HG02759 (cell line): ENCODE measurements around the gene ZNF512.
"Not testable (repeated sequence)": the region's sequence is repeated elsewhere in the genome, so short reads cannot be mapped to it uniquely, and the experiment has no call there.

Experiments
- ATAC-seq: cut with Tn5 transposase; IDR thresholded peaks from one replicate; pipeline ENCODE4 v1.9.1; 2021; ENCODE audit warnings: mild to moderate bottlenecking, moderate library complexity; ENCODE audit not compliant: unreplicated experiment

Gene ZNF512

DNA sequence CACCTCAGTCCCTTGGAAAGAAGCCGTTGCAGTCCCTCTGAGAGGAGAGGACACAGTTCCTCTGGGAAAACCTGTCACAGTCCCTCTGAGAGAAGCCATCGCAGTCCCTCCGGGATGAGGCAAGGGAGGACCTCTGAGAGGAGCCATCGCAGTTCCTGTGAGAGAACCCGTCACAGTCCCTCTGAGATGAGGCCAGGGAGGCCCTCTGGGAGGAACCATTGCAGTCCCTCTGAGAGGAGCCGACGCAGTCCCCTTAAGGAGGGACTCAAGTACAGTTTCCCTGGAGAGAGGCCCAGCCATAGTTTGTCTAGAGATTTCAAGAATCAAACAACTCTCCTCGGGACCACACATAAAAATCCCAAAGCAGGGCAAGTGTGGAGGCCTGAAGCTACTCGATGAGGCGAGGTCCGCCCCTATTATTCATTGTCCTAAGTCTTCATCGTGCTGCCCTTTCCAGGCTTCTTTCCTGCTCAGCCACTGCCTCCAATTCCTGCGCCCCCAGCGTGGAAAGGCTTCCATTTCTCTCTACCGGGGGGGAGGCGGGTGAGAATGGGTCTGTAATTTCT, 630 bp upstream of the ZNF512 start:
- ATAC-seq, result no peak

DNA sequence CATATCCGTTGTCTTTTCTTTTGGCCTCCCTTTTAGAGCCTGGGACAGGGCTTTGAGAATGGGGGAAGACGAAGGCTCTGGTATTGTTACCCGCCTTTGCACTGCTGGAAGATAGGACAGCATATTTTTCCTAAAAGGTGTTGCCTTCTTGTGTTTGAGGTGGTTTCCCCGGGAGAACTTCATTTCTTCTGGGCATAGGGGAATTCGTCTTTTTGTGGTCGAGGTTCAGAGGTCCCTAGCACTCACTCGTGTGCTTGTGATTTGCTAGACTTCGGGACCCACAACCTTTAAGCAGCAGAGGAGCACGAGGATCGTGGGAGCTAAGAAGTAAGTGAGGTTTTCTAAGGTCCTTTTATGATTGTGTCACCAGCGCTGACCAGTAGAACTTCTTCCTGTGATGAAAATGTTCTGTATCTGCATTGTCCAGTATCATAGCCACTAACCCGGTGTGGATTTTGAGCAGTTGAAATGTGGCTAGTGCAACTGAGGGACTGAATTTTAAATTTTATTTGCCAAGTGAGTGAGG, 611 bp downstream of the ZNF512 start:
- ATAC-seq, result no peak

DNA sequence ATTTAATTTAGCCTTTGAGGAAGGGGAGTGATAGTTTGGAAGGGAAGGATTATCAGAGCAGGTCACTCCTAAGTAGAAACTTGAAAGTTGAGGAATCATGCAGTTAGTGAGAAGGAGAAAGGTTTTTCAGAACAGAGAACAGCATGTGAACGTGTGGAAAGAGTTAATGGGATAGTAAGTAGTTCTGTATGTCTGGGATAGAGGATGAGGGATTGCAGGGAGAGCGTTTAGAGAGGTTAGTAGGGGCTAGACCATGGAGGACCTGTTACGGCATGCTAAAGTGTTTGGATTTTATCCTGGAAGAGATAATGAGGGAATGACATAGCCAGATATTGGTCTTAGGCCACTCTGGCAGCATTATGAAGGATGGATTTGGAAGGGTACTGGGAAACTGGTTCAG, 1.8 kb downstream of the ZNF512 start:
- ATAC-seq, result no peak

DNA sequence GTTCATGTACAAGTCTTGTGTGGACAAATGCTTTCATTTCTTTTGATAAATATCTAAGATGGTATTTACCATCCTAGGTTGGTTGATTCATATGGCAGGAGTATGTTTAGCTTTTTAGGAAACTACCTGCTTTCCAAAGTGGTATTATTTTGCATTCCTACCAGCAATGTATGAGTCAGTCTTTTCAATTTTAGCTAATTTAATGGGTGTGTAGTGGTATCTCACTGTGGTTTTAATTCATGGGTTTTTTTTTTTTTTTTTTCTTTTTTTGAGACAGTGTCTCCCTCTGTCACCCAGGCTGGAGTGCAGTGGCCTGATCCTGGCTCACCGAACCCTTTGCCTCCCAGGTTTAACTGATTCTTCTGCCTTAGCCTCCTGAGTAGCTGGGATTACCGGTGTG, 4.2 kb downstream of the ZNF512 start:
- no peak for ATAC-seq

- no peak for ATAC-seq
These were observed 5.5 kb downstream of the ZNF512 start for GRCh38 chr2:27588308-27588707.

DNA sequence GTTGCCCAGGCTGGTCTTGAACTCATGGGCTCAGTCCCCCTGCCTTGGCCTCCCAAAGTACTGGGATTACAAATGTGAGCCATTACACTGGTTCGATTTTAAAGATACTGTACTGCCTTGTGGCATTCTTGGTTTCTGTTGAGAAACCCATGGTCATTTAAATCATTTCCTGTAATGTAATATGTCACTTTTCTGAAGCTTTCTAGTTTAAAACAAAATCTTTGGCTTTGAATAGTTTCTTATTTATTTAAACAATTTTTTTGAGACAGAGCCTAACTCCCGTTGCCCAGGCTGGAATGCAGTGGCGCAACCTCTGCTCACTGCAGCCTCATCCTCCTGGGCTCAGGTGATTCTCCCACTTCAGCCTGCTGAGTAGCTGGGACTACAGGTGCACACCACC, 8.9 kb downstream of the ZNF512 start:
- no peak for ATAC-seq

DNA sequence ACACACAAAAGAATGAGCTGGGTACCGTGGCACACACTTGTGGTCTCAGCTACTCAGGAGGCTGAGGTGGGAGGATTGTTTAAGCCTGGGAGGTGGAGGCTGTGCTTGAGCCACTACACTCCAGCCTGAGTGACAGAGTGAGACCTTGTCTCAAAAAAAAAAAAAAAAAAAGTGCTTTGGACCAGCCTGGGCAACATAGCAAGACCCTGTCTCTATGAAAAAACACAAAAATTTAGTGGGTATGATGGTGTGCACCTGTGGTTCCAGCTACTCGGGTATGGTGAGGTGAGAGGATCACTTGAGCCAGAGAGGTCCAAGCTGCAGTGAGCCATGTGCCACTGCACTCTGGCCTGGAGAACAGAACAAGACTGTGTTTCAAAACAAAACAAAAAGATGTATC, 10.4 kb downstream of the ZNF512 start:
- ATAC-seq, result no peak

GRCh38 chr2:27594020-27594703, 11.3 kb downstream of the ZNF512 start:
- not testable (repeated sequence) for ATAC-seq

- ATAC-seq, result not testable (repeated sequence)
These were observed 12.6 kb downstream of the ZNF512 start for GRCh38 chr2:27595412-27595811.

DNA sequence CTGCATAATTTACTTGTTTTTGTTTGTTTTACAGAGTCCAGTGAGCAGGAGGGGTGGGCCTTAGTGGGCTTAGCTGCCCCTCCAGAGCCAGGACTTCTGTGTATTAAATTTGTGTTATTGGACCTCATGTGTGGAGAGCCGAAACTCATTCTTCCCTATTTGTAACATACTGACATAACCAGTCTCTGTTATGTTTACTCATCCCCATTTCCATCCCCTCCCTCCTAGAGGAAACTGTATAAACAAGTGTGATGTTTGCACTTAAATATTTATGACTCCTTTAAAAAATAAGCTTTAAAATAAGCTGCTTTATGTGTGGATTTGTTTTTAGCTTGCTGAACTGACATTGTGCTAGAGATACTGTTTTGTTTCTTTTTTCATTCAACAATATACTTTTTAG, 13.8 kb downstream of the ZNF512 start:
- no peak for ATAC-seq

- no peak for ATAC-seq
These were observed 23.8 kb downstream of the ZNF512 start for GRCh38 chr2:27606611-27607010.

GRCh38 chr2:27613985-27614384, 31.1 kb downstream of the ZNF512 start:
- no peak for ATAC-seq

DNA sequence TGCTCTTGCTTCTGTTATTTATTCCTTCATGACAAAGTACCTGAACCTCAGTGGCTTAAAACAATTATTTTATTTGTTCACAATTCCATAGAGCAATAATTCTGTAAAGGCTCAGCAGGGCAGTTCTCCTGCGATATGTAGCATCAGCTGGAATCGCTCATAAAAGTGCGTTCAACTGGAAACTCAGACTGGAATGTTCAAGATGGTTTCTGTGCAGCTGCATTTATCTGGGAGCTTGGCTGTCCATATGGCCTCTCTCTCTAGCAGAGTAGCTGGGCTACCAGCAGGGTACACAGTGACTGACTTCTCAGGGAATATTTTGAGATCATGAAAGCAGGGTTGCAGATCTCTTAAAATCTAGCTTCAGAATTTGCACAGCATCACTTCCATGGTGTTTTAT, 32.5 kb downstream of the ZNF512 start:
- ATAC-seq, result no peak

DNA sequence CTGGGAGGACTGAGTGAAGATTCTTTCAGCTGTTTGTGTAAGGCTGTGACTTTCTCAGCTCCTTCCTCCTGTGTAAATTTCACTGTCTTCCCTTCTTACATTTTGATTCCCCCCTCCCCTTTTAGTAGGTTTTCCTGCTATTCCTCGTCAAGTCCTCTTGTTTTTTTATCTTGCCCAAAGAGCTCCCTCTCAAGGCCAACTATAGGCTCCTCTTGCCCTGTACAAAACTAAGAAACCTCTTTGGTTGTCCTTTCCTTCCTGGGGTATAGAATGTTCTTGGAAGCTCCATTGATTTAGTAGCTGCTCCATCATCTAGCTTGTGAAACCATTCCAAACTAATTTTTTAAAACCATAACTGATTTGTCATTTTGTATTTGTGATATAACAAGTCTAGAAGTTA, 38.7 kb downstream of the ZNF512 start:
- ATAC-seq, result no peak

DNA sequence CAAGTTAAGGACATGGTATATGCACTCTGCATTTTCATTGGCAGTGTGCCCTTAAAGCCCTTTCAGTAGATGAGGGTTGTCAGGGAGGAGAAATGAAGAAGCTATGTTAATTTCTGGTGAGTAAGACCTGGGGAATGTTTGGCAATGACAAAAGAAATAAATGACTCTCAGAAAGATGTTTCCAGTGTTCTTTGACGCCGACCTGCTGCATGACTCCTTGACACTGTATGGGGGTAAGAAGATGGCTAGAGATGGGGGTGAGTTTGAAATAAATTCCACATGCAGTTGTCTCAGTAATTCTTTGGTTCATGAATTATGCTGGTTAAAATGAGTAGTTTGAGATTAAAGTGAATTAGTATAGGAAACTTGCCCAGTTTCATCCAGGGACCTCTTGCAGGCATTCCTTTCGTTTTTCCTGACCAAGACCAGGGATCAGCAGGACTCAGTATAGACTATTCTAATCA, 40.1 kb downstream of the ZNF512 start:
- ATAC-seq, result no peak

DNA sequence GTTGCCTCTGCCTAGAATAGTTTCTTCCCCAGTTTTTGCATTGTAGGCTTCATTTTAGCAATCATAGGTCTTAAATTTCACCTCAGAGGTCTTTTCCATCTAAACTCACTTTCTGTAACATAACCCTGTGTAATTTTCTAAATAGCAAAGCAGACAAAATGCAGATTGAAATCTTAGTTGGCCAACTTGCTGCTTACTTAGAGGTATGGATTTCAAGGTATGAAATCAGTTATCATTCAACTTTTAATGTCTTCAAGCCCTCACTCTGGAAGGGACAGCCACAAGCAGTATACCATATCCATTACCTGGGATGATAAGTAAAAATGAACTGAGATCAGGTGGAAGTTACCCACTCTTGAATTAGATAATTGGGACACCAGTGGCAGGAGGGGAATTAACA, 42.1 kb downstream of the ZNF512 start:
- ATAC-seq, result no peak

- not testable (repeated sequence) for ATAC-seq
These were observed 43.5 kb downstream of the ZNF512 start for GRCh38 chr2:27626323-27626722.

DNA sequence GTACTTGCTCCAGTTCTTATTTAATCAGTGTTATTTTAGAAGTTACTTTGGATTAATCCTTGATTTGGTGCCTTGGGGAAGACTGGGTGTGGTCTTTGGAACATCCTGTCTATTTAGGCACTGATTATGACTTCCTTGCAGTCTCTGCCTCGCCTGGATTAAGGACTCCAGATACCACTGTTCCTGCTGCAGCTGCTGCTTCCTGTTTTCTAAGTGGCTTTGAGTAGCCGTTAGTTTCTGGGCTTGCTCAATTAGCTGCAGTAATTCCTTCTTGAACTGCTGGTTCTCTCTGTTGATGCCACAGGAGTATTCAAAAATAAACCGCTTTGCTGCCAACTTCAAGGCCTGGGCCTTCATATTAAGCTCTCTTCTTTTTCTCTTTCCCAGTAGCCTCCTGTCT, 44.1 kb downstream of the ZNF512 start:
- ATAC-seq, result not testable (repeated sequence)

- ATAC-seq, result peak; percentile 34
These were observed 45.3 kb downstream of the ZNF512 start for GRCh38 chr2:27627963-27628766.

- peak; percentile 98 for ATAC-seq
These were observed 46.2 kb downstream of the ZNF512 start, which contains the start of the genes CCDC121 and GPN1 for GRCh38 chr2:27628767-27629709. Gene CCDC121, minus strand, starts transcription at chr2:27629012. Its CDS starts 1,213 bp downstream, at chr2:27627799. Gene GPN1, plus strand, starts transcription at chr2:27629050. Its CDS starts 9 bp downstream, at chr2:27629059.
